GM13976 (cell line): ENCODE results near the gene MINDY1.

Experiments used
- DNase-seq: peaks from one replicate; pipeline ENCODE4 v3.0.0; 2012; ENCODE audit warnings: low spot score
- CTCF ChIP-seq: IDR thresholded peaks from 2 replicates; pipeline ENCODE4 v1.5.1; 2012; ENCODE audit warnings: borderline replicate concordance, mild to moderate bottlenecking; ENCODE audit not compliant: insufficient read depth; ENCODE audit errors: extremely low read depth, missing control alignments, control extremely low read depth
- in situ Hi-C: fragments of 300-500 bp; cut with MboI; formaldehyde crosslinking; loops from one replicate; pipeline ENCODE4 v1.12.0; 2022; ENCODE audit warnings: low sequenced_read_pairs, mixed read lengths, inconsistent platforms; ENCODE audit not compliant: unreplicated experiment

The MINDY1 gene

GRCh38 chr1:151001602-151002001, 5.1 kb downstream of the MINDY1 start:
- TF ChIP-seq CTCF, result no peak
- in situ Hi-C loops, result no loop called here
- DNase-seq, result no peak

GRCh38 chr1:151000408-151000807, 6.3 kb downstream of the MINDY1 start:
- no peak for TF ChIP-seq CTCF
- in situ Hi-C loops, result no loop called here
- DNase-seq, result no peak

- TF ChIP-seq CTCF, result no peak
- no peak for DNase-seq
- in situ Hi-C loops, result no loop called here
These were observed 6.8 kb downstream of the MINDY1 start for GRCh38 chr1:150999926-151000325.

- in situ Hi-C loops, result no loop called here
- DNase-seq, result no peak
- TF ChIP-seq CTCF, result no peak
These were observed 7.5 kb downstream of the MINDY1 start for GRCh38 chr1:150999051-150999674.

GRCh38 chr1:150997949-150998348, 8.8 kb downstream of the MINDY1 start:
- no peak for TF ChIP-seq CTCF
- no peak for DNase-seq
- in situ Hi-C loops, result no loop called here

DNA sequence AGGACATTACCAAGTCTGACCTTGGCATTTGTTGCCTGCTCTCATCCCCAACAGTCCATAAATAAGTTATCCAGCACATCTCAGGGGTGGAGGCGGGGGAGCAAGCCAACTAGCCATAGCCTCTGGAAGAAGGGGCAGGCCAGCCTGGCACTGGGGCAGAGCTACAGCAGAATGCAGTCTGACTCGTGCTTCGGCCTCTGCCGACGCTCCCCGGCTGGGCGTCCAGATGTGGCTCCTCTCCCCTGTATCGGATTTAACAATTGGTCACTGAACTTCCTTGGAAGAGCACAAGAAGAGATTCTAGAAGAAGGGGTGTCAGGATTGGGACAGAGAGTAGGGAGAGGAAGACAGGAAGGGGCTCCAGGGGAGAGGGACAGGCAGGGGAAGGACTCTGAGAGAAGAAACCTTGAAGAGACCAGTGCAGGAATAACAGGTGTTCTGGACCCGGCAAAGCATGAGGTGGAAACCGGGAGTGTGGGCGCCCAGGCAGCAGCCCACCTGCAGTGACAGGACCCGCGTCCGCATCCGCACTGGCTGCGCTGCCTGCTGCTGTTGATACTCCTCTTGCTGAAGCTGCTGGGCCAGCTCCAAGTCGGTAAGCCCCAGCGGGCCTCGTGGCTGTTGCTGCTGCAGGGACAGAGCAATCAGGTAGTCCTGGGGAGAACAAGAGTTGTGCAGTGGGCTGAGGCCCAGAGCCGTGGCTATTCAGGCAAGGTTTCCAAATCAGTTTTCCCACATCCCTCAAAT, 9.4 kb downstream of the MINDY1 start:
- no peak for TF ChIP-seq CTCF
- DNase-seq, result no peak
- in situ Hi-C loops, result no loop called here

GRCh38 chr1:150995896-150996295, 10.8 kb downstream of the MINDY1 start:
- no peak for DNase-seq
- in situ Hi-C loops, result no loop called here
- peak; percentile 66 for TF ChIP-seq CTCF
